OCI-M2 (cell line): ENCODE measurements around the gene BORCS5.

Source experiments
- DNase-seq: peaks from one replicate; lab custom pipeline; 2025; ENCODE audit not compliant: unreplicated experiment; lab: John Stamatoyannopoulos, UW

The BORCS5 gene

DNA sequence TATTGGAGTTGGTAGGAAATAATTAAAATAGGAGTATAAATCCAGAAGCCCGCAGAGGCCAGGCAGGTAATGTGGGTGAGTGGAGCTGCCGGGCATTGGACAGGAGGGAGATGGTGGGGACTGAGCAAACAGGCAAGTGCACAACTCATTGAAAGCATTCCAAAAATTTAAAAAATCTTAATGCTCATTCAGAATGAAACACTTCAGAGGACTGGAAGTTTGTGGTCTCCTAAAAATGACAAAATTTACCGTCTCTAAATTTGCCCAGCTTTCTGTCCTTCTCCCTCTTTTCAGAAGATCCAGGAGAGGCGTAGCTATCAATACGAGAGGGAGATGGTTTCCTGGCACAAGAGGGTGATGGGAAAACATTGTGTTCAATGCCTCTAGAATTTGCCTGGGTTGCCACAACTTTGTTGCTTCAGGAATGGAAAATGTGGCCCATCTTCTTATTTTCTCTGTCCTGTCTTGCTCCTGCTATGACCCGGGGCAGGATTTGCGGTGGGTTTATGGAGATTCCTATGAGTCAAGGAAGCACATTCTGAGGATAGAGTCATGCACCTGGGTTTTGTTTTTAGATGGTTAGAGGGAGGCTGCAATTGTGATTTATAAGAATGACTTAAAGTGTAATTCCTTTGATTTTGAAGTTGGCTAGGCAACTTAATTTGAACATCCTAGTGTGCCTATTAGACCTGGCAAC is 72.2 kb downstream of the BORCS5 start:
- DNase-seq: no peak

DNA sequence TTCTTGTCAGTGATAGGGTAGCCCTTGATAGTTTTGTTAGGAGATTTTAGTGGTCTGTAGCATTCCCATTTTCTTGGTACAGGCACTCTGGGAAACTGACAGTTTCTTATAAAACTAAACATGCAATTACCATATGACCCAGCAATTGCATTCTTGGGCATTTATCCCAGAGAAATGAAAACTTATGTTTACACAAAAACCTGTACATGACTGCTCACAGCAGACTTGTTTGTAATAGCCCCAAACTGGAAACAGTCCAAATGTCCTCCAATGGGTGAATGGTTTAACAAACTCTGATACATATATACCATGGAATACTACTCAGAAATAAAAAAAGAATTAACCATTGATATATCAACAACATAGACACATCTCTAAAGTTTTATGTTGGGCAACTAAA is 75.5 kb downstream of the BORCS5 start:
- DNase-seq: no peak

DNA sequence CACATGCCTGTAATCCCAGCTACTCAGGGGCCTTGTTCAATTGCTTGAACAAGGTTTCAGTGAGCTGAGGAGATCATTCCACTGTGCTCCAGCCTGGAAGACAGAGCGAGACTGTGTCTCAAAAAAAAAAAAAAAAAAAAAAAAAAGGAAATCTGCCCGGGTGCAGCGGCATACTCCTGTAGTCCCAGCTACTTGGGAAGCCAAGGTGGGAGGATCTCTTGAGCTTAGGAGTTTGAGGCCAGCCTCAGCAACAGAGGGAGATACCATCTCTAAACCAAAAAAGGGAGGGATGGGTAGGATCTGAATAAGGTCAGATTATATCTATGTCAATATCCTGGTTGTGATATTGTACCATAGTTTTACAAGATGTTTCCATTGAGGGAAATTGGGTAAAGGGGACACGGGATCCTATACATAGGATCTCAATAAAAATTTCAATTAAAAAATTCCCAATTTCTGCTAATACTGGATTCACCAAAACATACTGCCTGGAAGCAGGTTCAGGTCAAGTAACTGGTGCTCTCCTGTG is 76.4 kb downstream of the BORCS5 start:
- DNase-seq: no peak

DNA sequence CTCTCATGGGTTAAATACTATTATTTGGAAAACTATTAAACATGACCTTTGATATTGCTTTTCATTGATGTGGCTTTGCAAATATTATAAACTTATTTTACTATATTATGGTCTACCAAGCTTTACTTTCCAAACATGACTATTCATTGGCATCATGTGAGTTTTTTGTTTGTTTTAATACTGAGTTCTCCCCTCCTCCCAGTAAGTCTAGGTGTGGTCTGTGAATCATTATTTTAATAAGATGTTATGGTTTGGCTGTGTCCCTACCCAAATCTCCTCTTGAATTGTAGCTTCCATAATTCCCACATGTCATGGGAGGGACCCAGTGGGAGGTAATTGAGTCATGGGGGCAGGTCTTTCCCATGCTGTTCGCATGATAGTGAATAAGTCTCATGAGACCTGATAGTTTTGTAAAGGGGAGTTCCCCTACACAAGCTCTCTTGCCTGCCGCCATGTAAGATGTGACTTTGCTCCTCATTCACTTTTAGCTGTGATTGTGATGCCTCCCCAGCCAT is 80.0 kb downstream of the BORCS5 start:
- no peak for DNase-seq

DNA sequence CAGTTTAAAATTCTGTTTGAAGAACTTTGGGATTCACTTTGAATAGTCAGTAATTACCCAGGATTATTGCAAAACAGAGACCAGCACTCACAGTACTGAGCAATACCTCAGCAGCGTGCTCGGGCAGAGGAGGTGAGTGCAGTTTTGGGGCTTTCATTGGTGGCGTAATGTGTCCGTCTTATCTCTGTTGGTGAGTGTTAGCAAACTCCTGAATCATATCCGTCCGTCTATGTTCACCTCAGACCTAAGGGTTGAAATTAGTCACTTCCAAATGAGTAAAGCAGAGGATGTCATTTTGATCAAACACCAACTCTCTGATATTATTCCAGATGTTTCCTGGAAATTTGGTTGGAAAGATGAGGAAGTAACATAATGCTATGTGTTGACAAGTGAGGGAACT is 82.8 kb downstream of the BORCS5 start:
- DNase-seq: no peak

DNA sequence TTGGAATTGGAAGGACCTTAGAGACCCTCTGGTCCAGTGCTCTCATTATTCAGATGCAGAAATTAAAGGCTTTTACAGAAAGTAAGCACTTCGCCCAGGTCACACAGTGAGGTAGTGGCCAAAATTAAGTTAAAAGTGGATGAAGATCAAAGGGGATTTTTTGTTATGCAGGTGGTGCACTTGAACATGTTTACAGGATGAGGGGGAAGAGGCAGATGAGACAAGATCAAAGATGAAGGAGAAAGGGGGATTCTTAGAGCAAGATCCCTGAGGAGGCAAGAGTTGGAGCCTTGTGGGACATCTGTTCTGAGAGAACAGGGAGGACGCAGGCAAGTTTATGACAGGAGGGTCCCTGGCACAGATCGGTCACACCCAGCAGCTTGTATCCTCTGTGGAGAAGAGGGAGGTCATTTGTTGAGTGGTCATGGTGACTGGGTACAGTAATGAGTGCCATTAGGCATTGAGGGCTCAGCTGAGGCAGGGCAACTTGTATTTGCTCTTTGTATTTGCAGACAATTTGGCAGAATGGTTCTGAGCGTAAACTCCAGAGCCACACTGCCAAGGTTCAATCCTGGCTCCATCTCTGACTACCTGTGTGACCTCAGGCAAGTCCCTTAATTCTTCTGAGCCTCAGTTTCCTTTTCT is 84.0 kb downstream of the BORCS5 start:
- DNase-seq: no peak

DNA sequence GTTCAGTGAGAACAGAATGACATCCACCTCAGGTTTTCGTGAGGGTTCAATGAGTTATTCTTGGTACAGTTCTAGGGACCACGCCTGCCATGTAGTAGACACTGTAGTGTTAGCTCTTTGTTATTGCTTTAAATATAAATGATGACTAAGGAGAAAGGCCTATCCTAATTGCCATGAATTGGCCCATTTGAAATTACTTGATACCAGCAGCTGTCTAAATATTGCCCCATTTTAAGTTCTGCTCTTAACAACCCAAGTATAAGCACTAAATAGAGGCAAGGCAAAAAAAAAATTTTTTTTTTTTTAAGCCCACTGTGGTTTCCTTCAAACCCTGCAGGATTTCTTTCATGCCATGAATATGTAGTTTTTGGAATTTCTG is 84.5 kb downstream of the BORCS5 start:
- DNase-seq: no peak

DNA sequence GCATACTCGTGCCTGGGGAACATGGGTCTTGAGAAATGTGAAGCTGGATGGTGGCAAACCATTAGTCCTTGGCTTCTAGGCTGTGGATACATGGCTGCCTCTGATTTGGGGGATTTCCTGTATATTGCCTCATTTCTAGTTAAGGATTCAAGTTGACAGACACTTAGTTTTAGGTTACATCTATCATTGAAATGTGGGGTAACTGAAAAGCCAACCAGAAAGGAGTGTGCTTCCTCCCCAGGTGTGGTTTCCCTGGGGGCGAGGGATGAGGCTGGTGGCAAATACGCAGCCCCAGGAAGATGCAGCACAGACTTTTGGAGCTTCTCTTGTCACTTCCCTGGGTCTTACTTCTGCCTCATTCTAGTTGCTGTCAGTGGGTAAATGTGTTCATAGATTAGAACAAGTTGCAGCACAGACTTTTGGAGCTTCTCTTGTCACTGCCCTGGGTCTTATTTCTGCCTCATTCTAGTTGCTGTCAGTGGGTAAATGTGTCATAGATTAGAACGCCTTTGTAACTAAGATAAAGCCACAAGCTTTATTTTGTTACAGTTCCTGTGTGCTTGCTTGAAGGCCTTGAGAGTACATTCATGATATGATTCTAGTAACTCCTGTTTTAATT is 85.1 kb downstream of the BORCS5 start:
- peak; percentile 36 for DNase-seq

DNA sequence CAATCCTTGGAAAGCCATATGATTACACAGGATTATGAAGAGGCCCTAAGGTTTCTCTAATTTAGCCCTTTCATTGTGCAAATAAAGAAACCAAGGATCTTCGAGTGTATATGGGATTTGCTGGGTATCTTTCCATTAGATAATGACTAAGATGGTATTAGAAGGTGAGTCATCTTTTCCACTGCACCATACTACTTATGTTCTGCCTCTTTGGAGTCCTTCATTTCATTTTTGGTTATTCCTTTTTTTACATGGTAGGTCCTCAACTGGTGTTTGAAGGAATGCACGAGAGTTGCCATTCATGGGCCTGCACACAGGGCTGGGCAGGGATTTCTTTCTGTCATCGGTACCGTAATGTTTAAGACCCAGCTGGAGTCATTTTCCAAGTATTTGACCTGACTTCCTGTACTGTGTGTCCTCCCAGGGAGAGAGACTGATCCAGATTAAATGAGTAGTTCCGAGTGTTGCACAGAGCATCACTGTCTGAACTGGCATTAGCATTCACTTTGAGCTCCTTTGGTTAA is 85.7 kb downstream of the BORCS5 start:
- no peak for DNase-seq

DNA sequence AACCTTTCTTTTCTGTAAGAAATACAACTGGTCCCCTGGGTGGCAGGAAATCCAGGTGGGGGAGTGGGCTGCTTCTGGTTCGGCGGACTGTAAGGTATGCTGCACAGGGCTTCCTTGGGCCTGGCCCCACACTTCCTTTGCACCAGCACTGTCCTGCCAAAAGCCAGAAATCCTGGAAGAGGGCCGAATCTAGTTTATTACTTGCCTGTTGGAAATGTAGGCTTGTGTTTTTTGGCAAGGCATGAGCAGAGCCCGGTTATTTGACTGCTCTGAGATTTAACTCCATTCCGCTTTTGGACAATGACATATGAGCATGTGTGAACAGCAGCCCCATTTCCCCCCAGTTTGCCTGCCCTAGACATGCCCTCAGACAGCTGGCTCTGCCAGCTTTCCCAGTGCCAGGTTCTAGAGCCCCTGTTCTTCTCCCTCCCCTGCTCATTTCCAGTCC is 86.6 kb downstream of the BORCS5 start:
- no peak for DNase-seq

DNA sequence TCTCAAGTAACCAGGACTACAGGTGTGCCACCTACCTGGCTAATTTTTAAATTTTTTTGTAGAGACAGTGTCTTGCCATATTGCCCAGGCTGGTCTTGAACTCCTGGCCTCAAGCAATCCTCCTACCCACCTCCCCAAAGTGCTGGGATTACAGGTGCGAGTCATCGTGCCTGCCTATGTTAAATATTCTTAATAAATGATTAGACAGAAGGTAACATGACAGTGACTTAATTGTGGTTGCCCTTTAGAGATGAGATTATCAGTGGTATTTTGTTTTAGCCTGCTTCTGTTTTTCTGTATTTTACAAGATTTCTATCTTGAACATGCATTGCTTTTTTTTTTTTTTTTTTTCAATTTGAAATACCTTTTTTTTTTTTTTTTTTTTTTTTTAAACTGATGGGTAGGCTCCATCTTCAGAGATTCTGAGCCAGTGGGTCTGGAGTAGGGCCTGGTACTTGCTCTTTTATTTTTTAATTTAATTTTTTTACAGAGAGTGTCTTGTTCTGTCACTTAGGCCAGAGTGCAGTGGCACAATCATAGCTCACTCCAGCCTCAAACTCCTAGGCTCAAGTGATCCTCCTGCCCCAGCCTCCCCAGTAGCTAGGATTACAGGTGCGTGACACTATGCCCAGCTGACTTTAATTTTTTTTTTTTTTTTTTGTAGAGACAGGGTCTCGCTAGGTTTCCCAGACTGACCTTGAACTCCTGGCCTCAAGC is 88.4 kb downstream of the BORCS5 start:
- DNase-seq: no peak

DNA sequence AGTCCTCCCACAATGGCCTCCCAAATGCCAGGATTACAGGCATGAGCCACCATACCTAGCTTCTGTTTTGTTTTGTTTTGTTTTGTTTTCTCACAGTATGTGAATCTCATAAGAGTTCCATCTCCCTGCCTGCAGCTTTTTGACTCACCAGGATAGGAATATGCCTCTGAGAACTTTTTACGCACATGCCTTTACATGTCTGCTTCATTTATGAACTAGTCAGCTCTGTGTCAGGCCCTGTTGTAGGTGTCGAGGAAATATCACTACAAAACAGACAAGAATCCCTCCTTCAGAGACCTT is 89.0 kb downstream of the BORCS5 start:
- no peak for DNase-seq

DNA sequence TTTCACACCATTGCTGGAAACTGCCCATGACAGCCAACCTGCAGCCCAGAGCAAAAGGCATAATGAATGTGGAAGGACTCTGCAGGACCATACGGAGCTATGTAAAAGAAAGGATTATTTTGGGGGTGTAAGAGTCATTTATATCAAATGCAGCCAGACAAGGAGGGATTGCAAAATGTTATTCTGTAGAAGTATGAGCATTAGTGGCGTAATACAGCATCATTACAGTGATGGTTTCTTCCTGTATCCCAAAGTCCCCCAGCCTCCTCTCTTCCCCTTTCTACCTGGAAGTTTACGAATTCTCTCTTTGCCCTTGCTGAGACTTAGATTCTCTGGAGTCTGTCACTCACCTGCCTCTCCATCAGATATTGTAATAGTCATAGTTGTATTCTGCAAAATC is 89.9 kb downstream of the BORCS5 start:
- no peak for DNase-seq

DNA sequence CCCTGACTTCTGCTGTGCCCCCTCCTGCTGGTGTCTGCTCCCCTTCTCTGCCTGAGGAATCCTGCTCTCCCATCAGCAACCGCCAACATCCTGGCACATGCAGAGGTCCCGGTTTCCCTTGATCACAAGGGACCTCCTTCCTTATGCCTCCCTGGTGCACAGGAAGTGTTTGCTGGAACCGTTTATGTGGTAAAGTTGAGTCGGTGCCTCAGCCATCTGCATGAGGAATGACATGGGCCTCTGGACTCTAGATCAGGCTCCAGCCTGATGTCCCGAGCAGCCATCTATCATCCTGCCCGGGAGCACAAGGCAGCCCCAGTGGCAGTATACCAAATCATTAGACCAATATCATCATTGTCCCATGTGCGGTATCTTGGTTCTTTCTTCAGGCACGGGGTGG is 90.4 kb downstream of the BORCS5 start:
- DNase-seq: no peak

DNA sequence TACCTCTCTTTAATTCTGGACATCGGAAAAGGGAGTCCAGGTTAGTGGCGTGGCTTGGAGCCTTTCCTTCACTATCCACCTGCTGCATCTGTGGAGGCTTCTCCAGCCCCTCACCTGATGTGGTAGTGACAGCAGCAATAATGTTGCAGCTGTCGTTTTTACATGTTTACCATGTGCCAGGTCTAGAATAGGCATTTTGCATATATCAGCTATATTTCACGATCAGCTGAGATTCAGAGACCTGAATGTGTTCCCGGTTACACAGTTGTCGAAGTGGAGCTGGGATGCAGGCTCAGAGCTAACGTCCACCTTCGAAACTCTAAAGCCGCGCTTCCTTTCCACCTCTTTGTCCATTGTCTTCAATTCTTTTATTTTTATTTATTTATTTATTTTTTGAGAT is 91.0 kb downstream of the BORCS5 start:
- DNase-seq: no peak

DNA sequence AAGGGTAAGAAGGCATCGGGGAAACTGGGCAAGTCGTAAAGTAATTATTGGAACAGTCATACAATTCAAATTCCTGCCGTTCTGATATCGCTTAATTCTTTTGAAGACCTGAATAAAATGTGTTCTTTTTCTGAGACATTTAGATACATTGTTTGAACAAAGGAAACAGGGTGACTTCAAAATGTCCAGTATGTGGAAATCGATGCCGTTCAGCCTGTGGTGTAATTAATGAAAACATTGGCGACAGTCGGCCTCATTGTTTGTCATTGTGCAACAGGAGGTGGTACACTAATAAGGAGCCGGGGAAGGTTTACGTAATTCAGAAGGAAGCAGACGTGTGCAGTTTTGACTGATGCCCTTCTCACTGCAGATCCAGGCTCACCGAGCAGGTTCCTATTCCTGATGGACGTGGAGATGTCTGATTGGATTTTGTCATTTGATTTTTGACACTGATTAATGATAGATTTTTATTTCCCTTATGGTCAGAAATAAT is 92.7 kb downstream of the BORCS5 start:
- no peak for DNase-seq

DNA sequence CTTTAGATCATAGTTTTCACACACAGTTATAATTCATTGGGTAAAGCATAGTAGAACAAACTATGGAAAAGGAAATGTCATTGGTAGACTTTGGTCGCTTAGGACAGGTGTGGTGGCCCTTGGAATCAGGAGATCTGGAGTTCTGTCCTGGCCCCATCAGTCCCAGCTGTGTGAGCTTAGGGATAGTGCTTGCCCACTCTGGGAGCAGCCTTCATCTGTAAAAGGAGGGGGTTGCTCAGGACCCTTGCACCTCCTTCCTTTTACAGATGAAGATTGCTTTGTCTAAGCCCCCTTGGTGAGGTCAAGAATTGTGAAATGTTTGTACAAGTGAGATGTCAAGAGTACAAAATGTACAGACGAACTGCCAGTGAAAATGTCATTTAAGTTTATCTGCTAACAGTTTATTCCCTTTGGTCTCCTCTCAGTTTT is 93.2 kb downstream of the BORCS5 start:
- no peak for DNase-seq

DNA sequence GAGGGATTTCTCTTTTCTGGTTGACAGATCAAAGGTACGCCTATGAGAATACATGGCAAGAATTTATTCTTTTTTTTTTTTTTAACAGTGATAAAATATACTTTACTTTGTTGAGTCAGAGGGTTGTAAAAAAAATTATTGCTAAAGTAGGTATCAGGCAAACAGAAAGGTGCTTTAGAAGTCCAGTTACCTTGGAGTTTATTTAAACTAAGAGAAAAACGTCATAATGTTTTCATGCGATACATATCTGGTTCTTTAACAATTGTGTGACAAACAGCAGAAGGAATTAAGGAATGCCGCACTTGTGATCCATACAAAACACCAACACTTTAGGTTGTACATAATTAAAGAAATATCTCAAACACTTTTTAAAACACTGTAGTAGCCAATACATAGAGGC is 94.2 kb downstream of the BORCS5 start:
- DNase-seq: no peak

DNA sequence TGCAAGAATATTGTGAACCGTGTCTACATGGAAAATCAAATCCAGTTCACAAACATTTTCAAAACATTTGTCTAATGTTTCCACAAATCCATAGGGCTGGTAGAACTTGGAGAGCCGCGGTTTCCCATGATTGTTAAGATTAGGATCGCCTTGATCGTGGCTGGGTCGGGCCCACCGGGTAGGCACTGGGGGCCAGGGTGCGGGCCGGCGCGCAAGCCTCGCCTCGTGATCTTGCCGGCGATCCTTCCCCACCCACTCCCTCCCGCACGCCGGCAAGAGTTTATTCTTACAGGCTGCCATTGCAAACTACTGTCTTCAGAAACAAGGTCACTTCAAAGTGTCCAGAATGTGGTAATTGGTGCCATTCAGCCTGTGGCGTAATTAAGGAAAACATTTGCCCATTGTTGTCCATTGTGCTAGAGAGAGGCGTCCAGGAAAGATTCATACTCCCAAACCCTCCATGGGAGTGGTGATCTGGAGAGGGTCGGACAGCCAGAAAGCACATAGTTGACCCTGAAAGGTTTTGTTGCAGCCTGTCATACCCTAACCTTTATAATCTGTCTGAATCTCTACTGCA is 95.5 kb downstream of the BORCS5 start:
- no peak for DNase-seq

DNA sequence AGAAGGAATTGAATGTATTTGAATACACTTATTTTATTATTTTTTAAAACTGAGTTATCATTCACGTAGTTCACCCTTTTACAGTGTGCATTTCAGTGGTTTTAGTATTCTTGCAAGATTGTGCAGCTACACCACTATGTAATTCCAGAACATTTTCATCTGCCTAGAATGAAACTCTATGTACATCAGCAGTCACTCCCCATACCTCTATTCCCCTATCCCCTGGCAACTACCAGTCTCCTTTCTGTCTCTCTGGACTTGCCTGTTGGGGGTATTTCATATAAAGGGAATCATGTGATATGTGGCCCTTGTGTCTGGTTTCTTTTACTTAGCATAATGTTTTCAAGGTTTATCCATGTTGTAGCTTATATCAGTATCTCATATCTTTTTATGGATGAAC is 96.8 kb downstream of the BORCS5 start:
- no peak for DNase-seq

DNA sequence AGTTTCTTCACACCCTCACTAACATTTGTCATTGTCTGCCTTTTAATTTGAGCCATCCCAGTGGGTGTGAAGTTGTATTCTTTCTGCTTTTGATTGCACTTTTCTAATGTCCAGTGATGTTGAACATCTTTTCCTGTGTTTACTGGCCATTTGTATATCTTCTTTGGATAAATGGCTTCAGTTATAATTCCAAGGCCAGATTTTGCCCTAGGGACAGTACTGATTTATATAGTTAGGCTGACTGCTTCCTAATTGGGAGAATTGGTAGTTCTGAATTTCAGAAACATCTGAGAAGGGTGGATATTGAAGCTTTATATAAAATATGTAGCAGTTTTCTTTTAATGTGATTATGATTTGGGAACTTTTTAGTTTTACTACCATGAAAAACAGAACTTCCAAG is 97.4 kb downstream of the BORCS5 start:
- DNase-seq: no peak
